NCI-H748 (cell line): Measurements from ENCODE around the gene EPS8L2.
A peak's percentile ranks its signal among the peaks of the same experiment; 100 is the strongest.
"Not testable (repeated sequence)": the region's sequence is repeated elsewhere in the genome, so short reads cannot be mapped to it uniquely, and the experiment has no call there.

Experiments used
- DNase-seq: peaks from one replicate; lab custom pipeline; 2025; ENCODE audit not compliant: unreplicated experiment; lab: John Stamatoyannopoulos, UW

The EPS8L2 gene

DNA sequence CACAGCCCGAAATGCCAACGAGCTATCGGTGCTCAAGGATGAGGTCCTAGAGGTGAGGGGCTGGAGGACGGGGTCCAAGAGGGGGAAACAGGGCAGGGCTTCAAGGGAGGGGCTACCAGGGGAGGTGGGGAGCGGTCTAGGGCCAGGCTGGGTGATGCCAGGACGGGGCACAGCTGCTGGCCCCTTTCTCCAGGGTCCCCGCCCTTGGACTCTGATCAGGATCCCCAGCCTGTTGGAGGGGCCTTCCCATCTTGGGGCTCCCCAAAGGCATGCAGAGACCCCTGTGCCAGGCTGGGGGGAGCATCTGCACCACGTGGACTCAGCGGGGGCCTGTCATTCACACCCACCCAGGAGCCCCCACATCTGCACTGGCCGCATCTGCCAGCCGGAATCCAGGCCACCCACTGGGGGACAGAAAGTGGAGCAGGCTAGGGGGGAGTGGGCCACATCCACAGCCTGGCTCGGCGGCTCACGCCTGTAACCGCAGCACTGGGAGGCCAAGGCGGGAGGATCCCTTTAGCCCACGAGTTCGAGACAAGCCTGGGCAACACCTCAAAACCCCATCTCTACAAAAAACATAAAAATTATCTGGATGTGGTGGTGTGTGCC is 18.9 kb downstream of the EPS8L2 start:
- no peak for DNase-seq

DNA sequence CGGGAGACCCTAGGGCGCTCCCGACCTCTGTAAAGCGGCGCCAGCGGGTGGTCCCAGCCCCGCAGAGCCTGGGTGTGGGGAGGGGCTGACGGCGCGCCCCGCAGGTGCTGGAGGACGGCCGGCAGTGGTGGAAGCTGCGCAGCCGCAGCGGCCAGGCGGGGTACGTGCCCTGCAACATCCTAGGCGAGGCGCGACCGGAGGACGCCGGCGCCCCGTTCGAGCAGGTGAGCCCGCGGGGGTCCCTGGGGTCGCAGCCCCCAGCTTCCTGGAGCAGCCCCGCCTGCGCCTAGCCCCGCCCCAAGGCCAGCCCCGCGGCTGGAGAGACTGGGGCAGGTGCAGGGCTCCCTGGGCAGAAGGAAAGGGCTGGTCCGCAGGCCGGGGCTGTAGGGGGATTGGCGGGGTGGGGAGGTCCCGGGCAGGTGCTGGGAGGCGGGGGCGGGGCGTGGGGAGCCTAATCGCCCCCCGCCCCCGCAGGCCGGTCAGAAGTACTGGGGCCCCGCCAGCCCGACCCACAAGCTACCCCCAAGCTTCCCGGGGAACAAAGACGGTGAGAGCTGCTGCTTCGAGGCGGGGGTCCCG is 19.7 kb downstream of the EPS8L2 start:
- peak; percentile 79 for DNase-seq

DNA sequence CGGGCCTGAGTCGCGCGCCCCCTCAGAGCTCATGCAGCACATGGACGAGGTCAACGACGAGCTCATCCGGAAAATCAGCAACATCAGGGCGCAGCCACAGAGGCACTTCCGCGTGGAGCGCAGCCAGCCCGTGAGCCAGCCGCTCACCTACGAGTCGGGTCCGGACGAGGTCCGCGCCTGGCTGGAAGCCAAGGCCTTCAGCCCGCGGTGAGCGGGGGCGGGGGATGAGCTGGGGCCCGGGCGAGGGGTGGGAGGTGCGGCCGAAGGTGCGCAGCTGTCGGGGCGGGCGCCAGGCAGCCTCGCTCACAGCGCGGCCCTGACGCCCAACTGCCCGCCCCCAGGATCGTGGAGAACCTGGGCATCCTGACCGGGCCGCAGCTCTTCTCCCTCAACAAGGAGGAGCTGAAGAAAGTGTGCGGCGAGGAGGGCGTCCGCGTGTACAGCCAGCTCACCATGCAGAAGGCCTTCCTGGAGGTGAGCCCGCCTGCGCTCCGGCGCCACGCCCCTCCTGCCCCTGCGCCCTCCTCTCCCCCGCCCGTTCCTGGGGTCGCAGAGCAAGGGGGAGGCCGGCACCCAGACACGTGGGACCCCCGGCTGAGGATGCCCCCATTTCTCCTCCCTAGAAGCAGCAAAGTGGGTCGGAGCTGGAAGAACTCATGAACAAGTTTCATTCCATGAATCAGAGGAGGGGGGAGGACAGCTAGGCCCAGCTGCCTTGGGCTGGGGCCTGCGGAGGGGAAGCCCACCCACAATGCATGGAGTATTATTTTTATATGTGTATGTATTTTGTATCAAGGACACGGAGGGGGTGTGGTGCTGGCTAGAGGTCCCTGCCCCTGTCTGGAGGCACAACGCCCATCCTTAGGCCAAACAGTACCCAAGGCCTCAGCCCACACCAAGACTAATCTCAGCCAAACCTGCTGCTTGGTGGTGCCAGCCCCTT is 20.5 kb downstream of the EPS8L2 start:
- DNase-seq, result peak; percentile 92

DNA sequence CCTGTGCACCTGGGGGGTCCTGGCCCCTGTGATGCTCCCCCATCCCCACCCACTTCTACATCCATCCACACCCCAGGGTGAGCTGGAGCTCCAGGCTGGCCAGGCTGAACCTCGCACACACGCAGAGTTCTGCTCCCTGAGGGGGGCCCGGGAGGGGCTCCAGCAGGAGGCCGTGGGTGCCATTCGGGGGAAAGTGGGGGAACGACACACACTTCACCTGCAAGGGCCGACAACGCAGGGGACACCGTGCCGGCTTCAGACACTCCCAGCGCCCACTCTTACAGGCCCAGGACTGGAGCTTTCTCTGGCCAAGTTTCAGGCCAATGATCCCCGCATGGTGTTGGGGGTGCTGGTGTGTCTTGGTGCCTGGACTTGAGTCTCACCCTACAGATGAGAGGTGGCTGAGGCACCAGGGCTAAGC is 21.3 kb downstream of the EPS8L2 start:
- DNase-seq, result no peak

DNA sequence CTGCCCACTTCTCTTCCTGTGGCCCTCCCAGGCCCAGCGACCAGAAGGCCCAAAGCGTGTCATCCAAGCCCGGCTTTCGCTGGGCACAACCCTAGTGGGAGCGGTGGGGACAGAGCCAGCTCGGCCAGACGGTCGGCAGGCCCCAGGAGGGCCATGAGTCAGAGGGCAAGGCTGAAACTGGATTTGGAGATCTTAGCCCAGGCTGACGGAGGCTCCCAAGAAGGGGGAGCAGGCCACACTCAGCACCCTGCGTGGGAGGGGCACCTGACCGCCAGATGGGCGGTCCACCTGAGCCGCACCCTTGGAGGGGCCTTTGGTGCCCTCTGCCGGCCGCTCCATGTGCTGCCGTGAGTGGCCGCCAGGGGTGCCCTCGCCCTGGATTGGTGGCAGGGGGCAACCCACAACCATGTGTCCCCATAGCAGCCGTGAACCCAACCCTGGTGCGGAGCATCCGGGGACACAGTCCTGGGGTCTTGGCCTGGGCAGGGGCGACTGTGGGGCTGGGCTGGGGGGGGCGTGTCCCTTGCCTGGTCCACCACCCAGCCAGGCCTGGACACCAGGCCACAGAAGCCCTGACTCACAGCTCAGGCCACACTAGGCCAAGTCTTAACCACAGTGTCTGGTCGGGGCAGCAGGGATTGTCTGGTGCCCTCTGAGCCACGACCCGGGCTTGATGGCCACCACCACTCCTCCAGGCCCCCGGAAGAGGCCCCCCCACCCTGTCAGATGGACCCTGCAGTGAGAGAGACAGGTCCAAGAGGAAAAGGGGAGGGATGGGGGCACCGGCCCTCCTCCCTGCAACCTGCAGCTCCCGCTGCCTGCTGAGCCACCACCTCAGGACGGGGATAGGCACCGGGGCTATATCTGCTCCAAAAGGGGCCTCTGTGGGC is 22.1 kb downstream of the EPS8L2 start:
- DNase-seq, result peak; percentile 80

DNA sequence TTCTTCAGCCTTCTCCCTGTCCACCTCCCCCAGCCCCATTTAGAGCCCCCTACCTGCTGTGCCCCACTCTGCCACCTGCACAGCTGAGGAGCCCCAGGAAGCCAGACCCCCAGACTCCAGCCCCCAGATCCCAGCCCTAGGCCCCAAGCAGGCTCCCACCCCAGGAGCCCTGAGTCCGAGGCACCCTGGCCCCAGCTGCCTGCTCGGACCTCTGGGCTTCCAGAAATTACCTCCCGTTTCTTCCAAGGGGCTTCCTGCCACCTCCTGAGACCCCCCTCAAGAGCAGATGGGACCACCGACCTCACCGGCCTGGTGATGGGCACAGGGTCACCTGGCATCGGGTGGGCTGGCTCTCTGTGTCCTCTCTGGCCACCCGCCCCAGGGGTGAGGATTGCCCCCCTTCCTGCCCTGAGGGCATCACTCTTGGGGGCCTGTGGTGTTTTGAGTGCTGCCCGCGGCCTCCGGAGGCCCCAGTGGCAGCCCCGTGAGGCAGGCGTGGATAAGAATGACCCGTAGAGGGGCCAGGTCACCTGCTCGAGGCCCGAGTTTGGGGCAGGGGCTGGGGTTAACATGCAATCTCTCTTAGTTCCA is 23.0 kb downstream of the EPS8L2 start:
- DNase-seq, result no peak

DNA sequence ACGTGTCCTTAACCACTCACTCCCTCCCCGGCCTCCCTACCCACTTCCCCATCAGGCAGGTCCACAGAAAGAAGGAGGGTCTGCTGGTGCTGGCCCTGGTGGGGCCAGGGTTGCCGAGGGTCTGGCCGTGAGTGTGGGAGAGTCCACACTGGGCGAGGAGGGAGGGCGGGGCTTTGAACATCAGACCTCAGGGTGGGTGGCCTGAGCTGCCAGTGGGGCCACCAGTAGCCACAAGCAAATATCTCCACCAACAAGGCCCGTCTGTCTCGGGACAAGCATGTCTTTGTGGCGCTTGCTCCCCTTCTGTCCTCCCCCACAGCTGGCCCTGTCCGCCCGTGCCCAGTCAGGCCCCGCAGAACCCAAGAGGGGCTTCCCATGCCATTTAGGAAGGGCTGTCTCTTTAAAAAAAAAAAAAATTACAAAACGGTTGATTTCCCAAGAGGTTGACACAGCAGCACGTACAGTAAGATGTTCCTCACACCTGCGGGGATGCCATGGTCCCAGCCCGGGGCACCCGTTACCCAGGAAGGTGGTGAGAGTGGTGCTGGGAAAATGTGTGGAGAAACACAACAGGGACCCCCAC is 23.6 kb downstream of the EPS8L2 start:
- DNase-seq, result no peak

DNA sequence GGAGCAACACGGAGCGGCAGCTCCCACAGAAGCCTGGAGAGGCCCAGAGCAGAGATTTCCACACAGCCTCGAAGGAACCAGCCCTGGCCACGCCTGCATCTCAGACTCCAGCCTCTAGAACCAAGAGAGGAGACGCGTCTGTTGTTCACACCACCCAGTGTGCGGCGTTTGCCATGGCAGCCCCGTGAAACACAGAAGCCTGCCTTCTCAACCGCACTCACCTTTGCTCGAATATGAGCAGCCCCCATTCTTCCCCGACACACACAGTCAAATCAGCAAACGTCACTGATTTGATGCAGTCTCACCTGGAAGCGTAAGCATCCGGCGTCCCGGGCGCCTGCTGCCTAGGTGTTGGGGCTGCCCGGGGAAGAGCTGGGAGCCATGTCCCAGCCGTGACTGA is 27.0 kb downstream of the EPS8L2 start:
- DNase-seq, result no peak

DNA sequence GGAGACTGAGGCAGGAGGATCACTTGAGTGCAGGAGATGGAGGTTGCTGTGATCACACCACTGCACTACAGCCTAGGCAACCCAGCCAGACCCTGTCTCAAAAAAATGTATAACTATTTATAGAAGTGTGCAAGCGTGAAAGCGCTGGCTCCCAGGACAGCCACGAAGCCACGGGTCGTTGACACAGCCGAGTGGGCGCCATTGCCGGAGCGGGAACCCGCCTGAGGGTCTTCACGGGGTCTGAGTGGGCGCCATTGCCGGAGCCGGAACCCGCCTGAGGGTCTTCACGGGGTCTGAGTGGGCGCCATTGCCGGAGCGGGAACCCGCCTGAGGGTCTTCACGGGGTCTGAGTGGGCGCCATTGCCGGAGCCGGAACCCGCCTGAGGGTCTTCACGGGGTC is 28.5 kb downstream of the EPS8L2 start:
- DNase-seq, result not testable (repeated sequence)

DNA sequence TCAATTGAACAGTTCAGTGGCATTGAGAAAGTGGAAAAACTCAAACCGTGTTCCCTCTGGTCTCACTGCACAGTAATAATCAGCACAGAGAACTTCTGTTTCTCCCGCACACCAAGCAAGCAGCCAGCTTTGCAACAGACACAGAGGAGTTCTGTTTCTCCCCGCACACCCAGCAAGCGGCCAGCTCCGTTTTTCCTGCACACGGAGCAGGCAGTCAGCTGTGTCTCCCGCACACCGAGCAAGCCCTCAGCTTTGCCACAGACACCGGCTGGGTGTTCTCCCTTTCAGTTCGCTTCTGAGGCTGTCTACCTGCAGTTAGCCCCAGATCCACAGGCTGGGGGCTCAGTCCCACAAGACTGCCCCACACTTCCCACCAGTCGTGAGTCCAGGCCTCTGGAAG is 31.3 kb downstream of the EPS8L2 start:
- no peak for DNase-seq

DNA sequence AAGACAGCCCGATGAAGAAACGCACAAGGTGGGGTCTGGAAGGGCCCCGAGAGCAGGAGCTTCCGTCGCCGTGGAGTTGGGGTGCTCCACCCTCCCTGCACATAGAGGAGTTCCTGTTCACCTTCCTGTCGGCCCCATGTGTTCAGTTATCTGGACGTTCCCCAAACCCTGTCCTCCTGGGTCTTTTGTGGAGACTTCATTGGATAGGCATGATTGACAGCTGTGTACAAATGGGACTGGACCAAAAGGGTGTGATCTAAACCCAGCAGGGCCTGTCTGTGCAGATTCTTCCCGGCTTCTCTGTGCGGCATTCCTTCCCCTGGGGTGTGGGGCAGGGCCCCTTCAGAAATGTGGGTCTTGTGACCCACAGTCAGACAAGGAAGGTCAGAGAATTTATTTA is 31.9 kb downstream of the EPS8L2 start:
- DNase-seq, result not testable (repeated sequence)

DNA sequence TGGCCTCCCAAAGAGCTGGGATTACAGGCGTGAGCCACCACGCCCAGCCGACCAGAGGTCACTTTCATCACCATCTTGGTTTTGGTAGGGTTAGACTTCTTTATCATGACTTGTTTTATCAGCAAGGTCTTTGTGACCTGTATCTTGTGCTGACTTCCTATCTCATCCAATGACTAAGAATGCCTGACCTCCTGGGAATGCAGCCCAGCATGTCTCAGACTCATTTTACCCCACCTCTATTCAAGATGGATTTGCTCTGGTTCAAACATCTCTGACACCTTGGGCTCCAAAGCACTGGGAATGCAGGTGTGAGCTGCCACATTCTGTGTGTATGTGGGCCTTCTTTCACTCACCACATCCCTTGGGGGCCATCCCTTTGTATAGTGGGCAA is 36.1 kb downstream of the EPS8L2 start:
- no peak for DNase-seq

DNA sequence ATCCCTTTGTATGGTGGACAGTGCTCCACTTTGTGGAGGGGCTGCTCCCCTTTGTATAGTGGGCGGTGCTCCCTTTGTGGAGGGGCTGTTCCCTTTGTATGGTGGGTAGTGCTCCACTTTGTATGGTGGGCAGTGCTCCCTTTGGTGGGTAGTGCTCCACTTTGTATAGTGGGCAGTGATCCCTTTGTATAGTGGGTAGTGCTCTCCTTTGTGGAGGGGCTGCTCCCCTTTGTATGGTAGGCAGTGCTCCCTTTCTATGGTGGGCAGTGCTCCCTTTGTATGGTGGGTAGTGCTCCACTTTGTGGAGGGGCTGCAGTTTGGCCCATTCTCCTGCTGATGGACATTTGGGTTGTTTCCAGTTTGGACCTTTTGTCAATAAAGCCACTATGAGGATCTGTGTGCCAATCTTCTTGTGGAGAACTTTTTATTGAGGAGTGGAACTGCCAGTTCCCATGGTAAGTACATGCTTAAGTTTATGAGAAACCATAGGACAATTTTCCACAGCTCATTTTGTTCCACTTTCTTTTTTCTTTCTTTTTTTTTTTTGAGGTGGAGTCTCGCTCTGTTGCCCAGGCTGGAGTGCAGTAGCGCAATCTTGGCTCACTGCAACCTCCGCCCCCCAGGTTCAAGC is 36.7 kb downstream of the EPS8L2 start:
- DNase-seq, result no peak

DNA sequence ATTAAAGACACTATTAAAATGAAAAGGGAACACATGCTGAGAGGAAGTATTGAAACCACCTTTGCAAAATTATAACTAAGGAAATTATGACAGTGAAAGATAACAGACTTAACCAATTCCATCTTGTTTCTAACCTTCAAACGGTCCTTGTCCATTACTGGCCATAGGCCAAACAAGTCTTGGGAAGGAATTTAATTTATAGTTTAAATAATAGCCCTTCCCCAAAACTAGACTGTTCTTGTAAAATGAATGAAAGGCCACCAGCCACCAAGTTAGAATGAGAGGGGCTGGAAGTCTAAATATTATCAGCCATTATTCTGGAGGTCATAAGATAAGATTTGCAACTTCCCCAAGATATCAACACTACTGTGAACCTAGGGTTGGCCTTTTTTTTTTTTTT is 39.4 kb downstream of the EPS8L2 start:
- no peak for DNase-seq

DNA sequence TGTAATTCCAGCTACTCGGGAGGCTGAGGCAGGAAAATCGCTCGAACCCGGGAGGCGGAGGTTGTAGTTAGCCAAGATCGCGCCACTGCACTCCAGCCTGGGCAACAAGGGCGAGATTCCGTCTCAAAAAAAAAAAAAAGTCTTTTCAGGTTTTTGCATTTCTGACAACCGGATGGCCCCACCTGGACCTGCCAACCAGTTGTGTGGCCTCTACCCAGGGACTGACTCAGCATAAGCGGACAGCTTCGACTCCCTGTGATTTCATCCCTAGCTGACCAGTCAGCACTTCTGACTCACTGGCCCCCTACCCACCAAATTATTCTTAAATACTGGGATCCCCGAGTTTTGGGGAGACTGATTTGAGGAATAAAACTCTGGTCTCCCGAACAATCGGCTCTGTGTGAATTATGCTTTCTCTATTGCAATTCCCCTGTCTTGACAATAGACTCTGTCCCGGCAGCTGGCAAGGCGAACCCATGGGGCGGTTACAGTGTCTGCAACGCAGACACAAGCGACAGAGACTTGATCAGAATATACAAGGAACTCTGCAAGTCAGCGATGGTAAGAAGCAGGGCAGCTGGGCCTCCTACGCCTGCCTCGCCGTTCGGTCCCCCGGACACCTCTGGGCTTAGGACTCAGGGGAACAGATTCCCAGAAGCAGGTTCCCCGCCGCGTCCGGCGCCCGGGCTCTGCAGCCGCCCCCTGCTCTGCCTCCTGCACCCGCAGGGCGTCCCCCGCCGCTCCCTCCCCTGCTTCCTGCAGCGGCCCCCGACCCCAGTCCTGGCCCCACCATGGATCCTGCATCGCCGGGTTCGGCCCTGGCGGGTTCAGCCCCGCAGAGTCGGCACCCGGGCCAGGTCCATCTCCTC is 40.5 kb downstream of the EPS8L2 start:
- DNase-seq, result peak; percentile 69

DNA sequence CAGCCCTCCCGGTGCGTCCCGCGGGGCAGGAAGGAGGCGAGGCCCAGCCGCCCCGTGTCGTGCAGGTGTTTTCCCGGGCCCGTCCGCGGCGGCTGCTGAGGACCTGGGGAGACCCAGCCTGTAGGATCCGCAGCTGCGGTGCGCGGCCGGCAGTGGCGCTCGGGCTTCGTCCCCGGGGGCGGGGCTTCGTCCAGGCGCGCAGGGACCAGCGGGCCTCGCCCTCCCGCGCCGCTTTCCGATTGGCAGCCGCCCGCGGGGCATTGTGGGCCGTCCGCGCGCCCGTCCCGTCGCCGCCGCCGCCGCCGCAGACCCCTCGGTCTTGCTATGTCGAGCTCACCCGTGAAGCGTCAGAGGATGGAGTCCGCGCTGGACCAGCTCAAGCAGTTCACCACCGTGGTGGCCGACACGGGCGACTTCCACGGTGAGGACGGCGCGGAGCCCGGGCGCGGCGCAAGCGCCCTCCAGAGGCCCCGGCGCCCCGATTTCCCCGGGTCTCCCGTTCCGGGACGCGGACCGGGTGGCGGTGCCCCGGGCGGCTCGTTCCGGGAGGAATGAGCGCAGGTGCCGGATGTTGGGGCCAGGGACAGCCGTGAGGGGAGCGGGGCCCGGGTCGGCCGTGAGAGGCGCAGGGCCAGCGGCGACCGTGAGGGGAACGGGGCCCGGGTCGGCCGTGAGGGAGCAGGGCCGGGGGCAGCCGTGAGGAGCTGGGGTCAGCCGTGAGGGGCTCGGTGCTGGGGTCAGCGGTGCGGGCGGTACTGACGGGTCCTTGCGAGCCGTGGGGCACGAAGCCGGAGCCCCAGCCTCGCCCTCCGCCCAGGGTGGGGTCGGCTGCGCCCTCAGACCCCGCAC is 41.4 kb downstream of the EPS8L2 start, which contains the start of gene TALDO1:
TSS of gene TALDO1 (plus strand) at position 307 of the 849 bp plus-strand sequence. CDS start at position 325, 18 bp downstream.
- peak; percentile 91 for DNase-seq

DNA sequence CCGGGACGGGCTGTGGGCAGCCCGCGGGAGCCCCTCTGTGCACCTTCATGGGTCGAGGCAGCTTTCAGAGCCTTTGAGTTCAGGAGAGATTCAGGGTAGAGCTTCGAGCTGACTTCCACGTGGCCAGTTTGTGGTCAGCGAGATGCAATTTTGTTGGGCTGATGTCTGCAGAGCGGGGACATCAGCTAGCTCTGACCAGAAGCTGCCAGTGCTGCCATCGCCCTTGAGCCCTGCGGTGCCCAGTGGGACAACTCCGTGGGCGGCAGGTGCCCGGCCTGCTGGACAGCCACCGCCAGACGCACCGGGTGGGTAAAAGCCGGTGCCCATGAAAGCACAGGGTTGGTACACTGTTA is 42.0 kb downstream of the EPS8L2 start:
- peak; percentile 18 for DNase-seq

DNA sequence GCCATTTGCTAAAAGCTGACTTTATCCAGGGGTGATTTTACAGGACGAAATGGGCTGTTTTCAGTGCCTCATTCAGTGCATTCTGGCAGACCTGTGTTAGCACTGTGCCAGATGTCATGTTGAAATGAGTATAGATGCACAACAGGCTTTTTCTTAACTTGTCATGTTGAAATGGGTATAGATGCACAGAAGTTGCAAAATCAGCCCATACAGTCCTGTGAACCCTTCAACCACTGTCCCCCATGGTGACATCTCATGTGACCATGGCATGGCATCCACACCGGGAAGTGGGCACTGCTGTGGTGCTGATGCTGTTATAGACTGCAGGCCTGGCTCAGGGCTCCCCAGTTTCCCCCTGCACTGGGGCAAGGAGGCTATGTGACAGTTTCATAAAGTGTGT is 43.7 kb downstream of the EPS8L2 start:
- no peak for DNase-seq
